NCI-H1092 (cell line): ENCODE measurements around the gene KCNN1.
"Not testable (repeated sequence)": the region's sequence is repeated elsewhere in the genome, so short reads cannot be mapped to it uniquely, and the experiment has no call there.

Source experiments
- DNase-seq: peaks from one replicate; lab custom pipeline; 2025; lab: John Stamatoyannopoulos, UW

Gene KCNN1

GRCh38 chr19:17969096-17969792 is 2.3 kb downstream of the KCNN1 start:
- no peak for DNase-seq

GRCh38 chr19:17972230-17972629 is 5.3 kb downstream of the KCNN1 start:
- no peak for DNase-seq

DNA sequence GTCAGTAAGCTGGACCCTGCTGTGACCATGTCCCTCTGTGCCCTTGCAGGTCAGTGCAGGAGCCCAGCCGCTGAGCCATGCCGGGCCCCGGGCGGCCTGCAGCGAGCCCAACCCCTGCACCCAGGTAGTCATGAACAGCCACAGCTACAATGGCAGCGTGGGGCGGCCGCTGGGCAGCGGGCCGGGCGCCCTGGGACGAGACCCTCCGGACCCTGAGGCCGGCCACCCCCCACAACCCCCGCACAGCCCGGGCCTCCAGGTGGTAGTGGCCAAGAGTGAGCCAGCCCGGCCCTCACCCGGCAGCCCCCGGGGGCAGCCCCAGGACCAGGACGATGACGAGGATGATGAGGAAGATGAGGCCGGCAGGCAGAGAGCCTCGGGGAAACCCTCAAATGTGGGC is 6.9 kb downstream of the KCNN1 start:
- no peak for DNase-seq

GRCh38 chr19:17974551-17974950 is 7.6 kb downstream of the KCNN1 start:
- no peak for DNase-seq

GRCh38 chr19:17975032-17975431 is 8.1 kb downstream of the KCNN1 start:
- no peak for DNase-seq

GRCh38 chr19:17977021-17977420 is 10.1 kb downstream of the KCNN1 start:
- DNase-seq: no peak

DNA sequence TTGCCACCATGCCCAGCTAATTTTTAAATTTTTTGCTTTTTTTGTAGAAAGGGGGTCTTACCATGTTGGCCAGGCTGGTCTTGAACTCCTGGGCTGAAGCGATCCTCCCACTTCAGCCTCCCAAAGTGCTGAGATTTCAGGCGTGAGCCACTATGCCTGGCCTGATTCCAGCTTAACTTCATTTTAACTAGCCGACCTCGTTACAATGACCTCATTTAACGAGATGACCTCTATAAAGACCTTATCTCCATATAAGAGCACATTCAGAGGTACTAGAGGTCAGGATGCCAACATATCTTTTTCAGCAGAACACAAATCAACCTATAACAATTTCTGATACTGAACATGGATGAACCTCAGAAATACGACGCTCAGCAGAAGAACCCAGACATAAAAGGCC is 10.6 kb downstream of the KCNN1 start:
- DNase-seq: no peak

DNA sequence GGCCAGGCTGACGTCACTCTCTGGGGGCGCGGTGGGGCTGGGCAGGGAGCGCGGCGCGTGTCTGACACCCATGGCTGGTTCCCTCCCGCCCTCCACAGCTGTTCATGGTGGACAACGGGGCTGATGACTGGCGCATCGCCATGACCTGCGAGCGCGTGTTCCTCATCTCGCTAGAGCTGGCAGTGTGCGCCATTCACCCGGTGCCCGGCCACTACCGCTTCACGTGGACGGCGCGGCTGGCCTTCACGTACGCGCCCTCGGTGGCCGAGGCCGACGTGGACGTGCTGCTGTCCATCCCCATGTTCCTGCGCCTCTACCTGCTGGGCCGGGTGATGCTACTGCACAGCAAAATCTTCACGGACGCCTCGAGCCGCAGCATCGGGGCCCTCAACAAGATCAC is 14.7 kb downstream of the KCNN1 start:
- no peak for DNase-seq

- no peak for DNase-seq
Measured at GRCh38 chr19:17982430-17982829, 15.5 kb downstream of the KCNN1 start.

- DNase-seq: no peak
Measured at GRCh38 chr19:17985037-17985818, 18.3 kb downstream of the KCNN1 start.

GRCh38 chr19:17986569-17986968 is 19.7 kb downstream of the KCNN1 start:
- DNase-seq: not testable (repeated sequence)

DNA sequence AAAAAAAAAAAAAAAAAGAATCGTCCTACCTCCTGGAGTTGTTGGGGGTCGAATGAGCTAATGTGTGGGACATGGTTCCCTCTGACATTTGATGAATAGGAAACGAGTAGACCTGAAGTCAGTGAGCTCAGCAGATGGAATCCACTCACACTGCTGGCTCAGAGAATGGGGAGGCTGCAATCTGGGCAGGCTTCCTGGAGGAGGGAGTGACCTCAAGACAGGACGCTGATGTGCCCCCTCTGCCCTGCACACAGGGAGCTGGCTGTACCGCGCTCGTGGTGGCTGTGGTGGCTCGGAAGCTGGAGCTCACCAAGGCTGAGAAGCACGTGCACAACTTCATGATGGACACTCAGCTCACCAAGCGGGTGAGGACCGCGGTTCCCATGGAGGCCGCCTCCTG is 21.3 kb downstream of the KCNN1 start:
- no peak for DNase-seq

- DNase-seq: no peak
Measured at GRCh38 chr19:17989425-17990094, 22.7 kb downstream of the KCNN1 start.

GRCh38 chr19:17993076-17993813 is 26.3 kb downstream of the KCNN1 start:
- DNase-seq: no peak

DNA sequence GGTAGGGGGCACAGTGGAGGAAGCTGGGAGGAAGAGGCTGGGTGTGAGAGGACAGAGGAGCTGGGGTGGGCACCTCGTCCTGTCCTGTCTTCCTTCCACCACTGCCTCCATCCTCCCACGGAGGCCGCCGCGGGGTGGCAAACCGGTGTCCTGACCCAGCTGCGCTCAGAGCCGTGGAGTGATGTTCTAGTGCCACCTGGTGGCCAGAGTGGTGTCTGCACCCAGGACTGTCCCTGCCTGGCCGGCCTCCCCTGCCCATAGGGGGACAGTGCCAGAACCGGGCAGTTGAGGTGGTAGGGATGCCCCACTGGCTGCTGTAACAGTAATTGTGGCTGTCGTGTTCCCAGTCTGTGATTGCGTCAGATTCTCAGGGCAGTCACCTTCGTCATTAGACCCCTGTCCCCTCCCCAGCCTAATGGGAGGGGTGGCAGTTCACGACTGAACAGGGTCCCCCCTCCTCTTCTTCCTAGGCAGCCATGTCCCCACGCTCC is 30.0 kb downstream of the KCNN1 start:
- peak; percentile 66 for DNase-seq

GRCh38 chr19:17997969-17998826 is 31.3 kb downstream of the KCNN1 start:
- no peak for DNase-seq

GRCh38 chr19:17998827-17999150 is 31.9 kb downstream of the KCNN1 start:
- DNase-seq: no peak

DNA sequence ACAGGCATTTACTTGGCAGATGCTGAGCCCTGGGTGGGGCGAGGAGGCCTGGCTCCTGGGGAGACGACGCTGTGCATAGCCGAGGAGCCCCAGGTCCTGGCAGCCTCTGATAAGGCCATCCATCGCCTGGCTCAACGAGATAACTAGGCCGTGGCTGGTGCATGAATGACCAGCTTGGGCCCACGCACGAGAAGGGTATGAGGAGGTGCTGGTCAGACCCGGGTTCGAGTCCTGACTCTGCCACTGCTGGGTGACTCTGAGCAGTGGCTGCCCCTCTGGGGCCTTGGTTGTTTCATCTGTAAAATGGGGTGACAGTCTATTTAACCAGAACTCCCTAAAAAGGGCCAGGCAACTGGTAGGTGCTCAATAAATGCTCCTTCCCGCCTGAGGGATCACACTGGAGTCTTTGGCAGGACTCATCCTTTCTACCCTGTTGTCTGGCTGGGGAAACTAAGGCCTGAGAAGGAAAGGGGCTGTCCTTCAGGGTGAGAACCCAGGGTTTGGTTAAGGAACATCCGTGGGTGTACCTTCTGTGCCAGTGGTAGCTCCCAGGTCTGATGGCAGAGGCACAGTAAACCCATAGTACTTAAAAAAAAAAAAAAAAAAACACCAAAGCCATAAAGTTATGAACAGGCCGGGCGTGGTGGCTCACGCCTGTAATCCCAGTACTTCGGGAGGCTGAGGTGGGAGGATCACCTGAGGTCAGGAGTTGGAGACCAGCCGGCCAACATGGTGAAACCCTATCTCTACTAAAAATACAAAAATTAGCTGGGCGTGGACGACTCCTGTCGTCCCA is 33.0 kb downstream of the KCNN1 start:
- DNase-seq: no peak

GRCh38 chr19:18000480-18000914 is 33.6 kb downstream of the KCNN1 start:
- no peak for DNase-seq
